ENCODE data around the gene MX2. TPM values are rescaled to one million over a fixed set of nuclear protein-coding genes. Genes with fewer than 3 reads are reported as not detected.

Gene MX2
- total and polyA plus RNA-seq, 2 experiments from 2014 or later = 5.4 to 9.2 TPM

DNA sequence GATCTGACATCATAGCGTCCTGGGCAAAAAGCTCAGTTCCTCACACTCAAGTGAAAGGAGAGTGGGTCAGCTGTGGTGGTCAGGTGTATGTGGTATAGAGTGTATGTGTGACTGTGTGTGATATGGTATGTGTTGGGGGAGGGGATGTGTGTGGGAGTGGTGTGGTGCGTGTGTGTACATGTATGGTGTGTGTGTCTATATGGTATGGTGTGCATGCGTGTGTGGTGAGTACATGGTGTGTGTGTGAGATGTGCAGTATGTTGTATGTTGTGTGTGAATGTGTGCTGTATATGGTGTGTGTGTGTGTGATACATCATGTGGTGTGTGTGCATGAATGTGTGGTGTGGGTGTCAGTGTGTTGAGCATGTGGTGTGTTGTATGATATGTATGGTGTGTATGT, 24.3 kb upstream of the MX2 start (continued):
- TF ChIP-seq NANOG (IDR thresholded peaks at IDR 0.05; ENCODE audit: borderline replicate concordance) = no peak

DNA sequence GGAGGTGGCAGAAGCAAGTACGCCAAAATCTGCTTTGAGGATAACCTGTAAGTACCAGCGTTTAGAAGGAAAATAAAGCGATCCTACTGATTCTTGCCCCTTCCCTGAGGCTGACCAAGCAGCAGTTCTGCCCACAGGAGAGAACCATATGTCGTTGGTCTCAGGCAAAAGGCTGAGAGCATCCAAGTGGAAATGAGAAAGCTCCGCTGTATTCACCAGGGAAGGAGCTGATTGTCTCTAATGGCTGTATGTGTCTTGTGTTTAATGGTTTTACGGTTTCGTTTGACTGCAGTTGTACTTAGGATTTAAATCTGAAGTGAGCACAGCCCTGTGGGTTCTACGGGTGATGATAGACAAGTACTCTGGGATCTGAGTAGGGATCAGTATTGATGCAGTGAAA, 23.4 kb upstream of the MX2 start:
- peaks cover 19% of the 10 kb centered on the region; the same call in 2 of the 3 replicates for H3K36me3 Mint-ChIP-seq (ENCODE audit: low read depth)
- H3K4me3 Mint-ChIP-seq = no peak overlapping the region
- Histone ChIP-seq H2AFZ (peak overlapping the region; percentile 28; the same call in 1 of the 2 replicates), H3K27ac (ENCODE audit: low read depth) (no peak overlapping the region), H3K4me3 (no peak overlapping the region), H3F3A (replicated peaks; ENCODE audit: low read depth) (no peaks in the 10 kb centered on the region), H3K27me3 (ENCODE audit: insufficient read depth) (no peaks in the 10 kb centered on the region), H3K4me1 (ENCODE audit: insufficient read depth) (no peaks in the 10 kb centered on the region), H3K9me2 (ENCODE audit: insufficient read depth) (peaks cover 2% of the 10 kb centered on the region), H3K79me2 (replicated peaks; ENCODE audit: insufficient read depth) (no peaks in the 10 kb centered on the region), H4K20me1 (replicated peaks; ENCODE audit: insufficient read depth) (no peaks in the 10 kb centered on the region), H3K36me3 (ENCODE audit: insufficient read depth) (no peaks in the 10 kb centered on the region; the same call in 1 of the 2 replicates), H3K4me2 (no peak overlapping the region)
- H3K27me3 Mint-ChIP-seq (ENCODE audit: insufficient read depth, low read depth, poor library complexity) = no peaks in the 10 kb centered on the region
- peaks cover 36% of the 10 kb centered on the region for H3K9me3 Mint-ChIP-seq
- peaks cover 7% of the 10 kb centered on the region; the same call in 2 of the 3 replicates for H3K4me1 Mint-ChIP-seq
- ATAC-seq (no peak), DNase-seq (ENCODE audit: low spot score) (no peak)
- H3K27ac Mint-ChIP-seq = no peak overlapping the region
- TF ChIP-seq, protein P1, sequence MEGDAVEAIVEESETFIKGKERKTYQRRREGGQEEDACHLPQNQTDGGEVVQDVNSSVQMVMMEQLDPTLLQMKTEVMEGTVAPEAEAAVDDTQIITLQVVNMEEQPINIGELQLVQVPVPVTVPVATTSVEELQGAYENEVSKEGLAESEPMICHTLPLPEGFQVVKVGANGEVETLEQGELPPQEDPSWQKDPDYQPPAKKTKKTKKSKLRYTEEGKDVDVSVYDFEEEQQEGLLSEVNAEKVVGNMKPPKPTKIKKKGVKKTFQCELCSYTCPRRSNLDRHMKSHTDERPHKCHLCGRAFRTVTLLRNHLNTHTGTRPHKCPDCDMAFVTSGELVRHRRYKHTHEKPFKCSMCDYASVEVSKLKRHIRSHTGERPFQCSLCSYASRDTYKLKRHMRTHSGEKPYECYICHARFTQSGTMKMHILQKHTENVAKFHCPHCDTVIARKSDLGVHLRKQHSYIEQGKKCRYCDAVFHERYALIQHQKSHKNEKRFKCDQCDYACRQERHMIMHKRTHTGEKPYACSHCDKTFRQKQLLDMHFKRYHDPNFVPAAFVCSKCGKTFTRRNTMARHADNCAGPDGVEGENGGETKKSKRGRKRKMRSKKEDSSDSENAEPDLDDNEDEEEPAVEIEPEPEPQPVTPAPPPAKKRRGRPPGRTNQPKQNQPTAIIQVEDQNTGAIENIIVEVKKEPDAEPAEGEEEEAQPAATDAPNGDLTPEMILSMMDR (conservative IDR thresholded peaks at IDR 0.05; ENCODE audit: low read depth in 2 of 2) = no peak
- TF ChIP-seq EZH2 (IDR thresholded peaks at IDR 0.05; ENCODE audit: low read depth, unreplicated experiment) (no peak), NANOG (IDR thresholded peaks at IDR 0.05; ENCODE audit: borderline replicate concordance) (no peak), EZH2phosphoT487 (IDR thresholded peaks at IDR 0.05; ENCODE audit: unreplicated experiment) (no peak), STAT1 (IDR thresholded peaks at IDR 0.05; ENCODE audit: unreplicated experiment) (no peak), ZNF114 (CRISPR knock-in tag; IDR thresholded peaks at IDR 0.05) (no peak), JUNB (IDR thresholded peaks at IDR 0.05; ENCODE audit: unreplicated experiment) (no peak), POLR2AphosphoS5 (IDR thresholded peaks at IDR 0.05; ENCODE audit: low read depth) (no peak), ZNF331 (CRISPR knock-in tag; IDR thresholded peaks at IDR 0.05; ENCODE audit: low read depth) (no peak), CREB1 (CRISPR knock-in tag; IDR thresholded peaks at IDR 0.05; ENCODE audit: low read depth) (no peak)
- TF ChIP-seq, protein P2, sequence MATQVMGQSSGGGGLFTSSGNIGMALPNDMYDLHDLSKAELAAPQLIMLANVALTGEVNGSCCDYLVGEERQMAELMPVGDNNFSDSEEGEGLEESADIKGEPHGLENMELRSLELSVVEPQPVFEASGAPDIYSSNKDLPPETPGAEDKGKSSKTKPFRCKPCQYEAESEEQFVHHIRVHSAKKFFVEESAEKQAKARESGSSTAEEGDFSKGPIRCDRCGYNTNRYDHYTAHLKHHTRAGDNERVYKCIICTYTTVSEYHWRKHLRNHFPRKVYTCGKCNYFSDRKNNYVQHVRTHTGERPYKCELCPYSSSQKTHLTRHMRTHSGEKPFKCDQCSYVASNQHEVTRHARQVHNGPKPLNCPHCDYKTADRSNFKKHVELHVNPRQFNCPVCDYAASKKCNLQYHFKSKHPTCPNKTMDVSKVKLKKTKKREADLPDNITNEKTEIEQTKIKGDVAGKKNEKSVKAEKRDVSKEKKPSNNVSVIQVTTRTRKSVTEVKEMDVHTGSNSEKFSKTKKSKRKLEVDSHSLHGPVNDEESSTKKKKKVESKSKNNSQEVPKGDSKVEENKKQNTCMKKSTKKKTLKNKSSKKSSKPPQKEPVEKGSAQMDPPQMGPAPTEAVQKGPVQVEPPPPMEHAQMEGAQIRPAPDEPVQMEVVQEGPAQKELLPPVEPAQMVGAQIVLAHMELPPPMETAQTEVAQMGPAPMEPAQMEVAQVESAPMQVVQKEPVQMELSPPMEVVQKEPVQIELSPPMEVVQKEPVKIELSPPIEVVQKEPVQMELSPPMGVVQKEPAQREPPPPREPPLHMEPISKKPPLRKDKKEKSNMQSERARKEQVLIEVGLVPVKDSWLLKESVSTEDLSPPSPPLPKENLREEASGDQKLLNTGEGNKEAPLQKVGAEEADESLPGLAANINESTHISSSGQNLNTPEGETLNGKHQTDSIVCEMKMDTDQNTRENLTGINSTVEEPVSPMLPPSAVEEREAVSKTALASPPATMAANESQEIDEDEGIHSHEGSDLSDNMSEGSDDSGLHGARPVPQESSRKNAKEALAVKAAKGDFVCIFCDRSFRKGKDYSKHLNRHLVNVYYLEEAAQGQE (IDR thresholded peaks at IDR 0.05; ENCODE audit: unreplicated experiment) = no peak
- TF ChIP-seq, protein P3, sequence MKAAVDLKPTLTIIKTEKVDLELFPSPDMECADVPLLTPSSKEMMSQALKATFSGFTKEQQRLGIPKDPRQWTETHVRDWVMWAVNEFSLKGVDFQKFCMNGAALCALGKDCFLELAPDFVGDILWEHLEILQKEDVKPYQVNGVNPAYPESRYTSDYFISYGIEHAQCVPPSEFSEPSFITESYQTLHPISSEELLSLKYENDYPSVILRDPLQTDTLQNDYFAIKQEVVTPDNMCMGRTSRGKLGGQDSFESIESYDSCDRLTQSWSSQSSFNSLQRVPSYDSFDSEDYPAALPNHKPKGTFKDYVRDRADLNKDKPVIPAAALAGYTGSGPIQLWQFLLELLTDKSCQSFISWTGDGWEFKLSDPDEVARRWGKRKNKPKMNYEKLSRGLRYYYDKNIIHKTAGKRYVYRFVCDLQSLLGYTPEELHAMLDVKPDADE (IDR thresholded peaks at IDR 0.05) = no peak
- TF ChIP-seq, protein P4, sequence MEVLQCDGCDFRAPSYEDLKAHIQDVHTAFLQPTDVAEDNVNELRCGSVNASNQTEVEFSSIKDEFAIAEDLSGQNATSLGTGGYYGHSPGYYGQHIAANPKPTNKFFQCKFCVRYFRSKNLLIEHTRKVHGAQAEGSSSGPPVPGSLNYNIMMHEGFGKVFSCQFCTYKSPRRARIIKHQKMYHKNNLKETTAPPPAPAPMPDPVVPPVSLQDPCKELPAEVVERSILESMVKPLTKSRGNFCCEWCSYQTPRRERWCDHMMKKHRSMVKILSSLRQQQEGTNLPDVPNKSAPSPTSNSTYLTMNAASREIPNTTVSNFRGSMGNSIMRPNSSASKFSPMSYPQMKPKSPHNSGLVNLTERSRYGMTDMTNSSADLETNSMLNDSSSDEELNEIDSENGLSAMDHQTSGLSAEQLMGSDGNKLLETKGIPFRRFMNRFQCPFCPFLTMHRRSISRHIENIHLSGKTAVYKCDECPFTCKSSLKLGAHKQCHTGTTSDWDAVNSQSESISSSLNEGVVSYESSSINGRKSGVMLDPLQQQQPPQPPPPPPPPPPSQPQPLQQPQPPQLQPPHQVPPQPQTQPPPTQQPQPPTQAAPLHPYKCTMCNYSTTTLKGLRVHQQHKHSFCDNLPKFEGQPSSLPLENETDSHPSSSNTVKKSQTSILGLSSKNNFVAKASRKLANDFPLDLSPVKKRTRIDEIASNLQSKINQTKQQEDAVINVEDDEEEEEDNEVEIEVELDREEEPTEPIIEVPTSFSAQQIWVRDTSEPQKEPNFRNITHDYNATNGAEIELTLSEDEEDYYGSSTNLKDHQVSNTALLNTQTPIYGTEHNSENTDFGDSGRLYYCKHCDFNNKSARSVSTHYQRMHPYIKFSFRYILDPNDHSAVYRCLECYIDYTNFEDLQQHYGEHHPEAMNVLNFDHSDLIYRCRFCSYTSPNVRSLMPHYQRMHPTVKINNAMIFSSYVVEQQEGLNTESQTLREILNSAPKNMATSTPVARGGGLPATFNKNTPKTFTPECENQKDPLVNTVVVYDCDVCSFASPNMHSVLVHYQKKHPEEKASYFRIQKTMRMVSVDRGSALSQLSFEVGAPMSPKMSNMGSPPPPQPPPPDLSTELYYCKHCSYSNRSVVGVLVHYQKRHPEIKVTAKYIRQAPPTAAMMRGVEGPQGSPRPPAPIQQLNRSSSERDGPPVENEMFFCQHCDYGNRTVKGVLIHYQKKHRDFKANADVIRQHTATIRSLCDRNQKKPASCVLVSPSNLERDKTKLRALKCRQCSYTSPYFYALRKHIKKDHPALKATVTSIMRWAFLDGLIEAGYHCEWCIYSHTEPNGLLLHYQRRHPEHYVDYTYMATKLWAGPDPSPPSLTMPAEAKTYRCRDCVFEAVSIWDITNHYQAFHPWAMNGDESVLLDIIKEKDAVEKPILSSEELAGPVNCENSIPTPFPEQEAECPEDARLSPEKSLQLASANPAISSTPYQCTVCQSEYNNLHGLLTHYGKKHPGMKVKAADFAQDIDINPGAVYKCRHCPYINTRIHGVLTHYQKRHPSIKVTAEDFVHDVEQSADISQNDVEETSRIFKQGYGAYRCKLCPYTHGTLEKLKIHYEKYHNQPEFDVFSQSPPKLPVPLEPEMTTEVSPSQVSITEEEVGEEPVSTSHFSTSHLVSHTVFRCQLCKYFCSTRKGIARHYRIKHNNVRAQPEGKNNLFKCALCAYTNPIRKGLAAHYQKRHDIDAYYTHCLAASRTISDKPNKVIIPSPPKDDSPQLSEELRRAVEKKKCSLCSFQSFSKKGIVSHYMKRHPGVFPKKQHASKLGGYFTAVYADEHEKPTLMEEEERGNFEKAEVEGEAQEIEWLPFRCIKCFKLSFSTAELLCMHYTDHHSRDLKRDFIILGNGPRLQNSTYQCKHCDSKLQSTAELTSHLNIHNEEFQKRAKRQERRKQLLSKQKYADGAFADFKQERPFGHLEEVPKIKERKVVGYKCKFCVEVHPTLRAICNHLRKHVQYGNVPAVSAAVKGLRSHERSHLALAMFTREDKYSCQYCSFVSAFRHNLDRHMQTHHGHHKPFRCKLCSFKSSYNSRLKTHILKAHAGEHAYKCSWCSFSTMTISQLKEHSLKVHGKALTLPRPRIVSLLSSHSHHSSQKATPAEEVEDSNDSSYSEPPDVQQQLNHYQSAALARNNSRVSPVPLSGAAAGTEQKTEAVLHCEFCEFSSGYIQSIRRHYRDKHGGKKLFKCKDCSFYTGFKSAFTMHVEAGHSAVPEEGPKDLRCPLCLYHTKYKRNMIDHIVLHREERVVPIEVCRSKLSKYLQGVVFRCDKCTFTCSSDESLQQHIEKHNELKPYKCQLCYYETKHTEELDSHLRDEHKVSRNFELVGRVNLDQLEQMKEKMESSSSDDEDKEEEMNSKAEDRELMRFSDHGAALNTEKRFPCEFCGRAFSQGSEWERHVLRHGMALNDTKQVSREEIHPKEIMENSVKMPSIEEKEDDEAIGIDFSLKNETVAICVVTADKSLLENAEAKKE (CRISPR knock-in tag; IDR thresholded peaks at IDR 0.05) = no peak
